GM04504 (cell line): ENCODE results near the gene GREB1.

ENCODE experiments used
- DNase-seq: peaks from one replicate; pipeline ENCODE4 v3.0.0-alpha.2; 2012; ENCODE audit warnings: low read depth

GREB1 gene

DNA sequence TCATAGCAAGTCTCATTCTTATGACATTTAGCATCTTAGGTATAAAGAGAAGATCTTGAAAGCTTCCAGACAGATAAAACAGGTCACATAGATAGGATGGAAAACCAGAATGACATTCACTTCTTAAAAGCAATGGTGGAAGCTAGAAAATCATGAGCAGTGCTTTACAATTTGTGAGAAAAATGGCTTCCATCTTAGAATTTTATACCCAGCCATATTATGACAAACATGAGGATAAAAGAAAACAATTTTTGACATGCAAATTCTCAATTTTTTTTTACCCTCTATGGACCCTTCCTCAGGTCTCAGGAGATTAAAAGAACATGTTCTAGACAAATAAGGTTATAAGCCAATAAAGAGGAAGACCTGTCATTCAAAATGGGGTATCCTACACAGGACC, 129.0 kb downstream of the GREB1 start:
- no peak for DNase-seq

DNA sequence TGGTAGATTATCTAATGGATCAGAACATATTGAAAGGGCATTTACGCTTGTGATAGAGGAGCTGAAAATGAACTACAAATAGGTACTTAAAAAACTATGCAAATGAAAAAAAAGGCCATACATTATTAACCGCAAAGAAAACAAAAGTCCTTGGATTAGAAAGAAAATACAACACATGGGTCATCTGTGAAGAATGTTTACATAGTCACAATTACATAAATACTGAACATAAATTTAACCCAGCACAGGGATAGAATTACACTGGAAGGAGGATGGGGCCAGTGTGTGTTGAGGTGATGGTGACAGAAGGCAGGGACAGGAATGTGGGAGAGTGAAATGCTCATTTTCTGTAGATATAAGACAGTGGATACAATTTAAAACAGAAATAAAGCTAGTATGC, 129.6 kb downstream of the GREB1 start:
- DNase-seq = no peak

DNA sequence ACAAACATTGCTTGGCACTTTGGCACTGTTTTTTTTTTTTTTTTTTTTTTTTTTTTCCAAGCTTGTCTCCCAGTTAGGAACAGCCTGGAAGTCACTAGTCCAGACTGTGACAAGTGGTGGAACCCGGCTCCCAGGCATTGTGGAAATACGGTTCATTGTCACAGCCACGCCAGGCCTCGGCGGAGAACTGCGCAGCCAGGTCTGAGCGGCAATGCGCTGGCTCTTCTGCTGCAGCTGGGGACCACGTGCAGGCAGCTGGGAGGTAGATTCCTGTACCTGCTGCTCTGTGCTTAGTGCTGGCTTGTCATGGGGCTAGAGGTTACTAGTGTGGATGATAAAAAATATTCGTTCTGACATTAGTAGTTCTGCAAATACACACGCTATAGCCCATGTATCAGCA, 131.2 kb downstream of the GREB1 start:
- DNase-seq = no peak

DNA sequence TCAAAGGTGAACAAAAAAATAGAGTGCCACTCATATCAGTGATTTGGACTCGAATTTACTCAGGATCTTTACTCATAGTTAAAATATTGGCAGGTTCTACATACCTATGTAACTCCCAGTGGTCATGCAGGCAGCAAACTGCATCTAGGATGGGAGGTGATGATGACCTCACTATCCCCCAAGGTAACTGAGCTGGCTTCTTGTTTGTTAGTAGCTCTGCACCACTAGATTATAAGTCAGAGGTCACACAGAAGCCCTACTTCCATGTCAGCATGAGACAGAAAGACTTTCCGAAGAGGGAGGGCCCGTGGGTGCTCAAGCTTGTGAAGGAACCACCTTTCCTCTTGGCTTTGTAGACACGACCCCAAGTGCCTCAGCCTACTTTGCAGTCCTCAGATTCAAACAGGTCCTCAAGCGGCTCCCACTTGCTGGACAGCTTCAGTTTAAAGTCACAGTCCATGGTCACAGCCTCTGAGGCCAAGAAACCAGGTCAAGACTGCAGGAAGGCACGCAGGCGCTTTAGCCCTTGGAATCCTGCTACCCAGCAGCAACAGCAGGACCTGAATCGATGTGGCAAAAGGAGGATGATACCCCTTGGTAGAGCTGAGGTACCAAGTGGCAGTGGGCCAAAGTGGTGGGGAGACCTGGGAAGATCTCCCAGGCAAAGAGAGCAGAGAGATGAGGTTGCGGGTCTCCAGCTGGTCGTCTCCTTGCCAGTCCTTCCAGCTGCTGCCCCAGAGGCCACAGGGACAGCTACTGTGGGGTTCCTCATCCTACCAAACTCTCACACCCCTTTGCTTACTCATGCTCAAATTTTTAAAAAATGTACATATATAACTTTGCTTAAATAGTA, 131.9 kb downstream of the GREB1 start:
- no peak for DNase-seq

DNA sequence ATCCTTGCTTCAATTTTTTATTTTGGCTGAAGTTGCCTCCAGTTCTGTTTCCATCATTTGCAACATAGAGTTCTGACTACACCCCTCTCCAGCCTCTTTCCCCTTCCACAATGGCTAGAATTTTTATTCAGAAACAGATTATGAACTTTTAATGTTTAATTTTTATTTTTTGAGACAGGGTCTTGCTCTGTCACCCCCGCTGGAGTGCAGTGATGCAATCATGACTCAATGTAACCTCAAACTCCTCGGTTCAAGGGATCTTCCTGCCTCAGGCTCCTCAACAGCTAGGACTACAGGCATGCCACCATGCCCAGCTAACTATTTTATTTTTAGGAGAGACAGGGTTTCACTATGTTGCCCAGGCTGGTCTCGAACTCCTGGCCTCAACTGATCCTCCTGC, 133.3 kb downstream of the GREB1 start:
- no peak for DNase-seq

DNA sequence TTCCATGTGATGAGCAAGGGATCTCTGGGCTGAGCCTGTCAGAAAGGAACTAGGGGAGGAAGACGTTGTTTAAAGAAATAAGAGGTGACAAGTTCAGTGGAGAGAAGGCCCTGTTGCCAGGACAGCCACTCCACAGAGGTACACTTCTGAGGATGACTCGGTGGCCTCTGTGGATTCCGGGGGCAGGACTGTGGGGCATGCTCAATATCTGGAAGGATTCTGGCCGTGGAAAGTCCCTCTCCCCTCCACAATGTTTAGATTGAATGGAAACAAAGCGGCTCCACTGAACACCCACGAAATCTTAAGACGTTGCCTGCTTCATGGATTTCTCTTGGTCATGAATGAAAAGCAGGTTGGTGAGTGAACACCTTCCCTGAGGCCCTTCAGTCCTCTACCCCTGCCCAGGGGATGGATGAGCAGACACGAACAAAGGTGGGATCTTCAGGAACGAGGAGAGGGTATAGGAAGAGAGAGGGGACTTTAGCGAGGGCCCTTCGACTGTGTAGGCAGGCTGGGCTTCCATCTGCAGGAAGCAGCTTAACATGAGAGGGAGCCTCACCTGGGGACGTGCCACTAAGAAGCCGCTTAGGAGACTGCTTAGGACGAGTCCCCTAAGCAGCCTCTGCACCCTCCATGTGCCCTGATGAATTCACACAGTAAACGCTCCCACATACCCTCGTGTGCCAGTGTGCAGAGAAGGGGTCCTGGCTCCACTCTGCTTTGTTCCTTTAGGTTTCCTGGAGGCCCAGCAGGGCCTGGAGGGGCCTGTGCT, 134.2 kb downstream of the GREB1 start:
- no peak for DNase-seq

DNA sequence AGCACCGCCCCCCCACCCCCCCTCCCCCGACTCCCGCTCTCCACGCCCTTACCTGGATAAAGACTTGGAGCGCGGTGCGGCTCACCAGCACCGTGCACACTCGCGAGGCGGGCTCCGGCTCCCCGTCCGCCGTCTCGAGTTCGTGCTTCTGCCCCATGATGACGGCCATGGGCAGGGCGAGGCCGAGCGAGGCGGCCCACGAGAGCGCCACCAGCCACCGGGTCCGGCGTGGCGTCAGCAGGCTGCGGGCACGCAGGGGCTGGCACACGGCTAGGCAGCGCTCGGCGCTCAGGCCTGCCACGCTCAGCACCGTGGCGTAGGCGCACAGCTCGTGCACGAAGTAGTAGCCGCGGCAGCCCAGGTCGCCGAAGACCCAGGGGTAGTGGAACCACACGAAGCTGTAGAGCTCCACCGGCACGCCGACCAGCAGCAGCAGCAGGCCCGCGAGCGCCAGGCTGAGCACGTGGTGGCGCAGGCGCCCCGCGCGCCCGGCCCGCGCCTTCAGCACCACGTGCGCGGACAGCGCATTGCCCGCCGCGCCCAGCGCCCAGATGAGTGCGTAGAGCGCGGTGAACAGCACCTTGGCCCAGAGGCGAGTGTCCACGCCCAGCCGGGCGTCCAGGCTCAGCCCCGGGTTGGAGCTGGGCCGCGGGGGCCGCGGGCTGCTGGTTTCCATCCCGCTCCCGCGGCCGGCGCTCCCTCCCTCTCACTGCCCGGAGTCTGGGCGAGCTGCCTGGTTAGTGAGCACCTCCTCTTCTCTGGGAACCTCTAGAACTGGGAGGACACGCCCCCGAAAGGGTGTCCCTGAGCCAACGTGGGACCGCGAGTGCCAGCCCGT, 135.8 kb downstream of the GREB1 start, which contains the start of gene NTSR2:
NTSR2 (minus strand) TSS at position 742 of the 838 bp plus-strand sequence; CDS start at position 676, 66 bp downstream.
- no peak for DNase-seq

DNA sequence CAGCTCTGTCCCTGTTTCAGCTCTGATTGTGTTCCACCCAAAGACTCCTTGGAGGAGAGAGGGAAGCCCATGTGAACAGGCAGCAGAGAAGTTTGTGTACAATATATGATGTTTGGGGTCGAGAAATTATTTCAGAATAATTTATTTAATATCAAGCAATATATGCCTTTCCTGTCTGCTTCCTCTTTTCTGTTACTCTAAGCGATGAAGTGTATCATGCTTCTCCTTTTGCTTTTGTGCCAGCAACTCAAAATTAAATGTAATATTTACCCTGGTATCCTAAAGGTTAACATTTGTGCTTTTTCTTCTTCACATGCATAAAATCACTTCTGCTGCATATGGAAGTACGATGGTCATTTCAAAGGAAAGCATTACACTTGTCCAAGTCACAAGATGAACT, 138.6 kb downstream of the GREB1 start:
- DNase-seq = no peak

DNA sequence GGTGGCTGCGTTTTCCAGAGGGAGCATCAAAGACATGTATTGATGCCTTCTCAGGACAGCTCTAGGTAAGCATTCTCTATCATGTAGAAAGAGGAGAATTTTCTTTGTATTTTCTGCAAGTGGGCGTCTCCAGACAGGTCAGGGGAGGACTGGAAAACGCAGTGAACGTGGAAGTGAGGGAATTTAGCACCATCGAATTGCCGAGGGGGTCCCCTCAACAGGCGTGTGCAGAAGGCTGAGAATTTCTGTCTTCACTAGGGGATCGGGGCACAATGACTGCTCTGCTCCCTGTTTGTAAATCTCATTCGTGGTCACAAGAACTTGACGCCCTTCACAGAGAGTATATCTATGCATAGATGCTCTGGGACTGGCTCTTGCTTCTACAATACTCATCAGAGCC, 141.1 kb downstream of the GREB1 start:
- no peak for DNase-seq

DNA sequence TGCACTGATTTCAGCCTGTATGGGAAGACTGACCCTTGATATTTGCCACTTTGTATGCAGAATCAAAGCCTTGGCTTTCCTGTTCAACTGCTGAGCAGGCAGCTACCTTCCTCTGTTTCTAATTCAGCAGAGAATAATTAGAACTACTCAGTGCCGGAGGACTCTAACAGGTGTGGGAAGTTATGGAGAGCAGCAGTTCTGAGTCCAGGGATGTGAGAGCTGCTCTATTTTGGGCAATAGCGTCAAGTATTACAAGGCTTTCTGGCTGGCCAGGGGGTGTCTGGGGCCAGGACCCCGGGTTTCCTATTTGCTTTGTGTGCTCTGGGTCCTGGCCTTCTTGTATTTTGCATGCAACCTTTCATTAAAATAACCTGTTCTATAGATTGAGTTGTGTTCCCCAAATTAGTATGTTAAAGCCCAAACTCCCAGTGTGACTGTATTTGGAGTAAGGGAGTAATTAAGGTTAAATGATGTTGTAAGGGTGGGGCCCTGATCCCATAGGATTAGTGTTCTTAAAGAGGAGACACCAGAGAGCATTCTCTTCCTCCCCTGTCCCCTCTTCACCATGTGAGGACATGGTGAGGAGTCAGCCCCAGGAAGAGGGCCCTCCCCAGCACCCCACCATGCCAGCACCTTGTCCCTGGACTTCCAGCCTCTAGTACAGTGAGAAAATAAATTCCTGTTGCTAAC, 141.7 kb downstream of the GREB1 start:
- no peak for DNase-seq

DNA sequence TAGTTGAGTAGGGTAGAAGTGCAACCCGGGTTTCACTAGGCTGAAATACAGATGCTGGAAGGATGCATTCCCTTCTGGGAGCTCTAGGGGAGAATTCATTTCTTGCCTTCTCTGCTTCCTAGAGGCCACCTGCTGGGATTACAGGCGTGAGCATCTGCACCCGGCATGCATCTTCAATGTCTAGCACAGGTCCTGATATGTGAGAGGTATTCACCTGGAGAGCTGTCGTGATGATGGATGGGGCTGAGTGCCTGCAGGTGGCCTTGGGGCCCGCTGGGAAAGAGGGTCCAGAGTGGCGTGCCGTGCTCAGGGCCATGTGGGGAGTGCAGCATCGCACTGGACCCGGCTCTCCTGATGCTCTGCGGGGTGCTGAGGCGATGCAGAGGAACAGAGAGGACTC, 142.8 kb downstream of the GREB1 start:
- no peak for DNase-seq

DNA sequence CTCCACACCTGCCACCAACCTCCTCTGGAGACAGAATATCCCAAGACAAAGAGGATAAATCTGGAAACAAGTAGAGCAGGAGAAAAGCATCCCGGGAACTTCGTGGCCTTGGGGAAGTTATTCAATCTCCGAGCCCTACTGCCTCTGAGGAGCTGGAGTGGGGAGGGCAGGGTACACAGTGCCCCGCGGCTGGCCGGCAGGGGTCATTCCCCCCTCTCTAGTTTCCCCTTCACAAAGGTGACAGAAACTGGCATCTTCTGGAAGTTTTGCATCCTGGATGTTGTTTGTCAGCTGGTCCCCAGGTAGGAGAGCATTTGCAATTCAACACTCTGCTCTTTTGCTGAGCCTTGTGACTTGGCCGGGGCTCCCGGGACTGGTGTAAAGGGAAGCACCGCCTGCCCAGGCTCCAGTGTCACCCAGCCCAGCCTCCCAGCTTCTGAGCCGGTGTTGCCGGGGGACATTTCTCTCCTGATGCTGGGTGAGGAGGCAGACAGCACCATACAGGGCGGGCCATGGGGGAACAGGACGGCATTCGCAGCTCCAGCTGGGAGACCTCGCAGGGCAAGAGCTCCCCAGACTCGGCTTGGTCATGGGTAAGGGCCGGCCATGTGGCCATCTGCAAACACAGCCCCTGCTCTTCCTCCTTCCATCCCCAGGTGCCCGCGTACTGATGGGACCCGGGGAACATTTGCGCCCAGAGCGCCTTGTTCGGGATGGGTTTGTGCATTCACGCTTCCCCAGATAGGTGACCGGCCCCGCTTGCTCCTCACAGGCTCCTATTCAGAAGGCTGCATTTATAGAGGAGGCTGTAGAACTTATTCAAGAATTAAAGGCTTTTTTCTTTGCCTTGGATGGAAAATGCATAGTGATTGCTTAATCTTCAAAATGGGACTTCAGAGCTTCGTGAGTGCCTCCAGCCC, 143.6 kb downstream of the GREB1 start:
- DNase-seq = no peak

DNA sequence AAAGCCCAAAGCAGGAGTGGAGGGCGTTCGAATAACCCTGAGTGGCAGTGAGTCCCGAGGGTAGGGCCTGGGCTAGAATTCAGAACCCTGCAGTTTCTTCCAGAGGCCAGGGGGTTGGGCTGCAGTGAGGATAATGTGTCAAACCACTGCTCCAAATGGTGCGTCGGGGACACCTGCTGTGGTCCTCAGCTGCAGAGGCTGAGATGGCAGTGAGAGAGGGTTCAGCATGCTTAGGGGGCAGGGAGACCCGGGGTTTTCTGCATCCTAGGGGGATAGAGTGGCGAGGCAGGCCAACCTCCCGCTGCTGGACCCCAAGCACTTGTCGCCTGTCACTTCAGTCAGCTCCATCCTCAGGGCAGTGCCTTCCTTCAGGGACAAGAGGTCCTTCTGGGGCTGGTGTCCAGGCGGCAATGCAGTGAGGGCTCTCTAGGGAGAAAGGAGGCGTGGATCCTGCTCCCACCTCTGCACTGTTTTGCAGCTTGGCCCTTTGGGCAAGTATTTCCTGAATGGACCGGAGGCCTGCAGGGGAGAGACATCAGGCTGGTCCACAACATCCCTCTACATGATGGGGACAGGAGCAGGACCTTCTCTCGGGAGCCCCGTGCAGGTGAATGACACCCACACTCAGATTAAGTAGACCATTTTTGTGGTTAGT, 144.6 kb downstream of the GREB1 start:
- no peak for DNase-seq

DNA sequence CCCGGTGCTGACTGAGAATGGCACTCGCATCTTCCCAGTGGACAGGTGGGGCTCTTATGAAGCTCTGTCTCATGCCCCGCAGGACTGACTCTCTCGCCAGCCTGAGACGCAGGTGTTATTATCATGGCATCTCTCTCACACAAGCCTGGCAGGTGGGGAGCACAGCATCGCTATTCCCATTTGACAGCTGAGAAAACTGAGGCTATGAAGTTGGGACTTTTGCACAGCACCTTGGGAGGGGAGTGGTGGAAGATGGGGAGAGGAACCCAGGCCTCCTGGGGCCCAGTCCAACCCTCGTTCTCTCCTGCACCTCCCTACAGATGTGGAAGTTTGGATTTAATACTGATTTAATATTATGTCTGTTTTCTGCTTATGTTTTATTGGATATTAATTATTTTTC, 145.2 kb downstream of the GREB1 start:
- DNase-seq = no peak

DNA sequence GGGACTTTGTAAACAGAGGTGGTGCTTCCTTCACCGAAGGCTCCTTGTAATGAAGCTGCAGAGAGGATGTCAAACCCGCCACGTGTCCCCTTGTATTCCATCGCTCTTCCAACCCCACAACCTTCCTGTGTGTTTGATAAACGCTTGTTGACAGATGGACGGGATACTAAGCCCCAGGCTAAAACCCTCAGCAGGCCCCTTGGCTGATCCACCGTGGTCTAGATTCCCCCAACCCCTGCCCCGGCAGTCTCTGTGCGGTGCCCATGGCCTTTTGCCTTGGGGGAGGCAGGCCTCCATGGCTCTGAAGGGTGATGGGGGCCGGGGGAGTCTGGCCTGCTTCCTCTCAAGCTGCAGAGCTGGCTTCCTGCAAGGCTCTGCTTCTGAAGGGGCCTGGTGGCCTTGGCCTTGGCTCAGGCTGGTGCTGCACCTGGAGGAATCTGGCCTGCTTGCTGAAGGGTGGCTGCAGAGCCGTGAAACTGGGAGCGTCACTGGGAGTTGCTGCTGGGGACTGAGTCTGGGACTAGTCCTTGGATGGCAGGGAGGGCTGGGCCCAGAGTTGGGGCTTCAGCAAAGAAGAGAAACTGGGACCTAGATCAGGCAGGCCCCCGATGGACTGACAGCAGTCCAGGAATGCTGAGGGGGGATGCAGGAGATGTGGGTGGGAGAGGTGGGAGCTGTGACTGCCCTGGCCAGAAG, 145.8 kb downstream of the GREB1 start:
- no peak for DNase-seq

DNA sequence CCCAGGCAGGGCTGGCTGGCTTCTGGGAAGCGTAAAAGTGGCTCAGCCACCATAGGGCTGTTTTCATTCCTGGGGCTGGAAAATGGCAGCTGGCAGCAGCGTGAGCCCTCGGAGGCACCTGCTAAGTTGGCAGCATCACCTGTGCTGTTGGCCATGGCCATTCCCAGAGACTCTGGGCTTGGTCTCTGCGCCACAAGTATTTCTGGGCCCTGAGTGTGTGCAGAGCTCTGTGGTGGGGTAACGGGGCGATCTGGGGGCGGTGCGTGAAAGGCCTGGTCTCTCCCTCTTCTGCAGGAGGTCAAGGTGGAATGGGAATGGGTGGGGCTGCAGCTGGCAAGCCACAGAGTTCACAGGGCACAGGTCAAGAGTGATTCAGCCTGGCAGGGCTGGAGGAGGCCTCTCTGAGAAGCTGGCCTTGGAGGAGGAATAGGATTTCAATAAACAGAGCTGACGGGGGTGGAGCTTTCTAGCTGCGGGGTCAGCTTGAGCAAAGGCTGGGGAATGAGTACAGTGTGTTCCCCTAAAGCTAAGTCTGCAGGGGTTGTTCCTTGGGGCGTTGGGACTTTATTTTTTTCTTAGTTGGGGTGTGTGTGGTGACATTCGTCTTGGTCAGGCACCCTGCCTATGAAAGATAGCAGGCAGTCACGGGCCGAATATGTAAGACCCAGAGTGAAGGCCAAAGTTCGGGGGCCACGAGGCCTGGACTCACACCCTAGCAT, 146.5 kb downstream of the GREB1 start:
- no peak for DNase-seq

DNA sequence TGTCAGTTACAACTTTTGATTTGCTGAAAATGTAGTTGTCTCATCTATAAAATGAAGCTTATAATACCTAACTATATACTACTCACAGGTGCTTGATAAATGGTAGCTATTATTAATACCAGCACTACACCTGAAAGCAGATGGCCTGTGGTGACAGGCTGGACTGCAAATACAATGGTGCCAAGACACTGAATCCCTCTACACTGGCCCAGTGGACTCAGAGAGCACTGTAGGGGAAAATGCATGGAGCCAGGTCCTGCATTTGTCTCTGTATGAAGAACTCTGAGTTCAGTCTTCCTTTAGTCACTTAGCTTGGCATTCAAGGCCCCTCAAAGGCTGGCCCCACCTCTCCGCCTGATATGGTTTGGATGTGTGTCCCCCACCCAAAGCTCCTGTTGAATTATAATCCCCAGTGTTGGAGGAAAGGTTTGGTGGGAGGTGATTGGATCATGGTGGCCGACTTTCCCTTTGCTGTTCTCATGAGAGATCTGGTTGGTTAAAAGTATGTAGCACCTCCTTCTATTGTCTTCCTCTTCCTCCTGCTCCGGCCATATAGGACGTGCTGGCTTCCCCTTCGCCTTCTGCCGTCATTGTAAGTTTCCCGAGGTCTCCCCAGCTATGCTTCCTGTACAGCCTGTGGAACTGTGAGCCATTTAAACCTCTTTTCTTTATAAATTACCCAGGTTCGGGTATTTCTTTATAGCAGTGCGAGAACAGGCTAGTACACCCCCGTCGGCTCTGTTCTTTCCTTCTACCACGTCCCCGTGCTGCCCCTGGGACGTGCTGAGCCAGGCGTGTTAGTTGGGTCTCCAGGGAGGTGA, 147.3 kb downstream of the GREB1 start:
- DNase-seq = no peak
